HG03280 (cell line): ENCODE results near the gene VWA3B.

Experiments used
- ATAC-seq: cut with Tn5 transposase; IDR thresholded peaks from one replicate; pipeline ENCODE4 v1.9.1; 2021; ENCODE audit warnings: mild to moderate bottlenecking, moderate library complexity; ENCODE audit not compliant: unreplicated experiment

Gene VWA3B

DNA sequence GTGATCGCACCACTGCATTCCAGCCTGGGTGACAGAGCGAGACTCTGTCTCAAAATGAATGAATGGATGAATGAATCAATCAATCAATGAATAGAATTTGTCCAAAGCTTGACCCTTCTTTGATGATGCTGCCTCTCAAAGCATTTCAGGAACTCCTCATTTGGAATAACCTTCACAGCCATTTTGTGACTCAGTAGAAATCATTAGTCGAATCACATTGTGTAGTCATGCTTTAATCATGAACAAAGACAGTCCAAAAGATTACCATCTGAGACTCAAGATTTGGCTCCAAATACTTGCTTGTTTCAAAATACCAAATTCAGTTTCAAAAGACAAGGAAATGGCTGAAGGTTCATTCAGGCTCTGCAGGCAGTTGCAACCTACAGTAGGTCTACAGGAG lies 83.1 kb downstream of the VWA3B start:
- ATAC-seq: no peak

DNA sequence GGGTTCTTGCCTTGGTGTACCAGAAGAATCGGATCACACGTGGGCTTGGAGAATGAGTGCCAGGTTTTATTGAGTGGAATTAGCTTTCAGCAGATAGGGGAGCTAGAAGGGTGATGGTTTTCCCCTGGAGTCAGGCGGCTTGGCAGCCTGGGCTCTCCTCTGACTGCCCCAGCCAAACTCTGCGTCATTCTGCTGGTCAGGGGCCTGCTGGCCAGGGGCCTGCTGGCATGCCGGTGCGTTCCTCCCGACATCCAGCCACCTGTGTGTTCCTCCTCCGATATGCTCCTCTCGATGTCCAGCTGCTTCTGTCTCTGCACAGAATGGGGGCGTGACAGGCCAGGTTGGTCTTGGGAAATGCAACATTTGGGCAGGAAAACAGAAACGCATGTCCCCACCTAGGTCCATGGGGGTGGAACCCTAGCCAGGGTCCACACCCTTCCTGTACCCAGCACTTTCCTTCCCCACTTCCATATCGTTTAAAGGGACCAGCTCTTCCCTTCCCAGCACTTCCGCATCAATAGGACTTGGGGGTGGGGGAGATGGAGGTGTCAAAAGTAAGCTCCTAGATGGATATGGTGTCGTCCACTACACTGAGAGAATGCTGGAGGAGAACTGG lies 85.3 kb downstream of the VWA3B start:
- no peak for ATAC-seq

DNA sequence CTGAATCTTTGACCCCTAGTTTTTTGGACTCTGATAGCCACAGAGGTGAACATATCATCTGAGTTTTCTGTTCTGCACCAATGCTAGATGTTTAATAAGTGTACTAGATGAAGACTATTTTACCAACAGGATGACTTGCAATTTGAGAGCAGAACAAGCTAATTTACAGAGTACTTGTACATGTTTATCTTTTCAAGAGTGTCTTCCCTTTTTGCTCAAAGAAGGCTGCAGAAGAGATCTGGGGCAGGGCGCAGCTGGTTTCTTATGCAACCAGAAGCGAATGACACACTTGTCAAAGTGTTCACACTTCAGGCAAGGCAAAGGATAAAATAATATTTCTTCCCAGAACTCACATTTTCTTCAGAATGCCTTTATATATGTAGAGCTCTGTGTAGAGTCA lies 86.0 kb downstream of the VWA3B start:
- ATAC-seq: no peak

DNA sequence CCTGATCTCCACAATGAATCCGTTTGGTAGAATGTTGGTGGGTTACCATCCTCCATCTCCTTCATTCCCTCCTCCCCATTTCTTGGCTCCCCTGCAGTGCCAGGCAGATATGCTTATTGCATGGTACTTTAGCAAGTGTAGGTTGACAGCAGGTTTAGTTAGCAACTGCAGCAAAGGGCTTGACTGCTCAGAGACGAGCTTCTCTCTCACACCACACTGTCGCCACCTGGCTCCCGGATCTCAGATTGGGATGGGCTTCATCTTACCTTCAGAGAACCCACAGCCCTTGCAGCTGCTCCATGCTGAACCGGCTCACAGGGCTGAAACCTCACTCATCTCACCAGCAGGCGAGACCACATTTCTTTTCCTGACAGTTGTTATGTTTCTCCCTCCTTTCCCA lies 88.8 kb downstream of the VWA3B start:
- ATAC-seq: no peak

DNA sequence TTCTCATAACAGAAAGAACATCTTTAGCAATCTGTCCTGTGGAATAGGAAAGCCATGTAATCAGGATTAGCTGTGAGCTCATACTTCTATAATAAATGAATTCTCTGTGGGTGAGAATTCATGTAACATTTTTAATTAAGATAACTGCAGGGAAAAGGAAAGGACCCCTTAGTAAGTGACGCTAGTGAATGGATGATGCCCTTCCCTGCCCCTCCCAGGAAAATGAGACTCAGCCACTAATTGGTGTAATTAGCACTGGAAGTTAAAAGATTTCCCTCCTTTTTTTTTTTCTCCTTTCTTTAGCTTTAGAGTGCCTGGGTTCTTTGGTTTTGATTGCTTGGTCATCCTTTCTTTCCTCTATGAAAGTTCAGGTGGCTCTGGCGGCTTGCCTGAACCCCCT lies 90.3 kb downstream of the VWA3B start:
- ATAC-seq: no peak

DNA sequence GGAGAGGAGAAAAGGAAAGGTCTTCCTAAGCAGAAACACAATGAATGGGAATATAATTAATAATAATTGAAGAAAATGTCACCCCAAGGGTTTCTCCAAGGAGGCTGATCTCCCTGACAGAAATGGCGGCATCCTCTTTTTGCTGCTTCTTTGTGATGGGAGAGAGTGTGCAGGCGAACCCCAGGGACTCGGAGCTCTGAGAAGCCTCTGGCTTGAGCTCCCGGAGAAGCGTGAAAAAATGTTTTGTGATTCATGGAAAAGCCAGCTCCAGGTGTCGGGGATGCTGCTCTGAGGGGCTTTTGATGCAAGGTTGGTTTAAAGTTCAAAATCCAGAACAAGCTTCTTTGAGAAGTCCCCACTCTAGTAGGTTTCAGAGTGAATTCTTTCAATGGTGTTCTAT lies 91.0 kb downstream of the VWA3B start:
- ATAC-seq: no peak

DNA sequence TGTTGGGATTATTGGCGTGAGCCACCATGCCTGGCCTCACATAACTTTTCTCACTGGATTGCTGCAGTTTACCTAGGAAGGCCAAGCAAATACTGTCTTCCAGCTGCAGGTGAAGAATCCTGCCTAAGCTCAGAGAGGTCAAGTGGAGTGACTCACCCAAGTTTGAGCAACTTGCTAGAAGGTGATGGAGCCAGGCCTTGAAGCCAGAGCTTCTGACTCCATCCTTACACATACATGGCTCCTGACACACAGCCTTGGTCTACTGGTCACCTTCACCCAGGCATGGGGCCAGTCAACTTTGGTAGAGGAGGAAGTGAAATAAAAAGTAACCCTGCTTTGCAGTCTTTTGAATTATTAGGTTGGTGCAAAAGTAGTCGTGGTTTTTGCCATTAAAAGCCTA lies 93.5 kb downstream of the VWA3B start:
- ATAC-seq: no peak

DNA sequence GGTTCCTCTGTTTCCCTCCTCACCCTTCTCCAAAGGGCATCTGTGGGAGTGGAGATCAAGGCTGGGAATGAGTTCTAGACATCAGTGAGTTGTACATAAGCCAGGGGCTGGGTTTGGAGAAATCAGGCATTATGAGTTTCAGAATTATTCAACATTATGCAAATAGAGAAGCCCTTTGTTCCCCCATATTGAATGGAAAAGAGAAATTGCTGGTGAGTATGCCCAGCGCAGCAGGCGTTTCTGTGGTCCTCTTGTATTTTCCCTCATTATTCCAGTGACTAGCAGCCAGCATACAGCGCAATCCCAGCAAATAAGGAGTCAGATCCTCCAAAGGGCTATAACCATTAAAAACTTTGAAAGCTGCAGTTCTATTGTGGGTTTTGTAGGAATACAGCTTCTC lies 94.4 kb downstream of the VWA3B start:
- no peak for ATAC-seq

DNA sequence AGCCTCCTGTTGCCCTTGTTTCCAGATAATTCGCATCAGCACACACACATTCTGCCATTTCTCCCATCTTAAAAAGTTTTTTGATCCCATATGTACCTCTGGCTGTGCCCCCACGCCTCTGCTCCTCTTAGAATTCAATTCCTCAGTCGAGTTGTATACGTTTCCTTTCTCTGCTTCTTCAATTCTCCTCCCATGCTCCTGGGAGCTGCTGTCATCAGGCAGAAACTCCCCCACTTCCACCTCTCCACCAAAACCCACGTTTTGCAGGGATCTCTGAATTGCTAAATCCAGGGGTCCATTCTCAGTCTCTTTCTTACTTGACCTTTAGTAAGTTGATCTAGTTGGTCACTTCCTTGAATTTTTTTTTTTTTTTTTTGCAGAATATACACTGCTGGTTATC lies 98.8 kb downstream of the VWA3B start:
- no peak for ATAC-seq

DNA sequence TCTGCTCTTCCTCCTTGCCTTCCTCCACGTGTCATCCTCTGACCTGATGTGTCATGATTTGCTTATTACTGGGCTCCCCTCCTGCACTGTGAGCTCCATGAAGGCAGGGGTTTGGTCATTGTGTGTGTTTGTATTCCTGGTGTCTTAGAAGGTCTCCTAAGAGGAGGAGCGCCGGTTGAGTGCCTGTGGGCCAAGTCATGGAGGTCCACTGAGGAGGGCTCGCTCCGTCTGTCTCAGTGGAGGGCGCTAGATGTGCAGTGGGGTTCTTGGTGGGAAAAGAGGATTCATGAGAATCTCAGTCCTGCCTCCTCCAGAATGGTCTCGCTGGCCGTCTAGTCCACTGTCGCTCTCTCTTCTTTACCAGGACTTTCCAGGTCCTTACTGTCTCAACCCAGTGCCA lies 100.2 kb downstream of the VWA3B start:
- ATAC-seq: no peak

DNA sequence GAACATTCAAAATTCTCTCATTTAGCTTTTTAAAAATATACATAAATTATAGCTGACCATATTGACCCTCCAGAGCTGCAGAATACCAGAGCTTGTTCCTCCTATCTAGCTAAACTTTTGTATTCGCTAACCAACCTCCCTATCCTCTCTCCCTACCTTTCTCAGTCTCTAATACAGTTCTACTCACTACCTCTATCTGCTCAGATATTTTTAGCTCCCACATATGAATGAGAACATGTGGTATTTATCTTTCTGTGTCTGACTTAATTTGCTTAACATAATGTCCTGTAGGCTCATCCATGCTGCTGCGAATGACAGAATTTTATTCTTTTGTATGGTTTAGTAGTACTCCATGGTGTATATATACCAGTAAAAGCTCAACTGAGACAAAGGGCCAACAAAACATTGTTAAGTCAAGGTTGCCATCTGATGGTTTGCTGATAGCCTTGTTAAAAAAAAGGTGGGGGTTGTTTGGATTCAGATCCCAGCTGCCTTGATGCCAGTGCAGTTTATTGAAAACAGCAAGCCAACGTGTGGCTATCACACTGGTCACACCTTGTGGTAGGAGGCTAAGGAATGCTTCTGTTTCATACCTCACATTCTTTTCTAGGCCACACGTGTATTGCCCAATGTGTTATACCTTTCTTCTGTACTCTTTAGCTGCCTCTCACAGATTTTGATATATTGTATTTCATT lies 101.5 kb downstream of the VWA3B start:
- no peak for ATAC-seq

DNA sequence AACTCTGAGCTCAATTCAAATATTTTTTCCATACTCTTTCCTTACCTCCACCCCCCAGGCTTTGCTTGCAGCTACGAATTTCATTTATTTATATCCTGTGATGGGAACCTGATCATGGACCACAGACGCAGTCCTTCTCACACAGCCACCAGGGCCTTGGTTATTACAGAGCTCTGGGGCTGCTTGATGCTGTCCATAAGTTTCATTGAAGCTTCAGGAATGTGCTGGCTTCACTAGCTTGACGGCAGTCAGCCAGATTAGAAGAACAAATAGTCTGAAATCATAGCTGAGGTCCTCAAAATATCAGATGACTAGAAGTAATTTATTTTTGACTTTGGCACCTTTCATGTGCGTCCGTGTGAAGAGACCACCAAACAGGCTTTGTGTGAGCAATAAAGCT lies 104.9 kb downstream of the VWA3B start:
- no peak for ATAC-seq

DNA sequence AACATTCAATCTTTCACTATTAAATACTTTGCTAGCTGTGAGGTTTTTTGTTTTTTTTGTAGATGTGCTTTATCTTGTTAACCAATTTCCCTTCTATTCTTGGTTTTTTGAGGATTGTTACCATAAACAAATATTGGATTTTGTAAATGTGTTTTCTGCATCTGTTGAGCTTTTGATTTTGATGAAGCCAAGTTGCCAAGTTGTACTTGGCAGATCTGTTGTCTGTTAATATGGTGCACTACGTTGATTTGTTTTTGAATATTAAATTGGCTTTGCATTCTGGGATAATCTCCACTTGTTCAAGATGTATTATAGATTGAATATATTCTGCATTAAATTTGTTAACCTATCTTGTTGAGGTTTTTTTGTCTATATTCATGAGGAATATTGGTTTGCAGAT lies 114.6 kb downstream of the VWA3B start:
- no peak for ATAC-seq

DNA sequence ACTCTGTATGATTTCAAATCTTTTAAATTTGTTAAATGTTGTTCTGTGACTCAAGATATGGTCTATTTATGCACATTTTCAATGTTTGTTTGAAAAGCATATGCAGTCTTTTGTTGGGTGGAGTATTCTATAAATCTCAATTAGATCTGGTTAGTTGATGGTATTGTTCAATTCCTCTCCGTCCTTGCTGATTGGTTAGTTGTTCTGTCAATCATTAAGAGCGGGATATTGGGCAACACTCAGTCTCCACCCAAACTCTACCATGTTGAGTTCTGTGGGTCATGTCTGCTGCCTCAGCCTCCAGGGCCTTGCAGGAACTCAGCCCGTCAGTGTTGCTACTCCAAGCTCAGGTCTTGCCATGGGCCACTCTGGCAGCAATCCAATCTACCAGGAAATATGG lies 118.9 kb downstream of the VWA3B start:
- no peak for ATAC-seq

DNA sequence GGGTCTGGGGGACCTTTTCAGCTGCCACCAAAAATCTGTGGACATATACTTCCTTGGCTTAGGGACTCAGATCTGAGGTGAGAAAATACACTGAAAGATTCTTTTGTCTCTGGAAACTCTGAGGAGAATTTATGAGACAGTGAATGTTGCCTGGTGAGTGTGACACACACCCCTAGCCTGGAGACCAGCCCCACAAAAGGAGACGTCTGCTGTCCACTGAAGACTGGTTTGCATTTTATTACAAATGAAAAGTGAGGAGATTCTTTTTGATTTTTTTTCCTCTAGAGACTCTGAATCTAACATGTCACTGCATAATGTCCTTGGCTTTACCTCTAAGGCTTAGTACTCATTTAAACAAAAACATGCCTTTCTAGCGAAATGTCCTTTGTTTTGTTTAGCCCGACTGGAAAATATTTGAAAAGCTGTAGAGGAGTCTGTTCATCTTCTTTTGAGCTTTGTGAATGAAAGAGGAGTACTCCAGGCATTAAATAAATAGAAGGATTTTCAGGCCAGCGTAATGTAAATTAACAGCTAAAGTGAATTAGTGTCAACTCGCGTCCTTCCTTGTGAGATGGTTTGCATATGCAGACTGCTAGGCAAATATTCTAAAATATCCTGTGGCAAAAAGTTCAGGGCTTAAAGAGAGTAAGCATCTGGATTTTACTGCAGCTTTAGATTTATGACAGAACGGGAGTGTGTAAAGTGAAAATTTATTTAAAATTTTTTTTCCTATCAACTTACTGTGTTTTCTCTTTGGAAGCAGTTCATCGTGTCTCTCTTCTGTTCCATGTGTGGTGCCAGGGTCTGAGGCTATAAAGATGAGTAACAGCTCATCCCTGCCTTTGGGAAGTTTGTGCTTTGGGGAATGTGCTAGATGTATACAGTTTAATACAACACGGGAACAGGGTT lies 125.4 kb downstream of the VWA3B start:
- ATAC-seq: no peak

DNA sequence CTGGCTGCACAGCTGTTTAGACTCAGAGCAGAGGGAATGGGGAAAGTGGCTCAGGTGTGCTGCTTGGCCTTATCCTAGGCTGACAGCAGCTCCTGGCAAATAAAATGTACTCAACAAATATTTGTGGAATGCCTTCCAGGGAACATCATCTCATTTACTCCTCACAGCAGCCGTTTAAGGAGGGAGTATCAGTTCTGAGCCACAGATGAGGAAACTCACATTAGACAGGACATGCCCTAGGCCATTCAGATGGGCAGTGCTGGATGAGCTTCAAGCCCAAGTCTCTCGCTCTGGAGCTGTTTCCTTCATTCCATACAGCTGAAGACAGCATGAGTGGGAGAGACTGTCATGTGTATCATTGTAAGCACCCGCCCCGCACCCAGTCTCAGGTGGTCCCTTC lies 129.6 kb downstream of the VWA3B start:
- ATAC-seq: no peak

DNA sequence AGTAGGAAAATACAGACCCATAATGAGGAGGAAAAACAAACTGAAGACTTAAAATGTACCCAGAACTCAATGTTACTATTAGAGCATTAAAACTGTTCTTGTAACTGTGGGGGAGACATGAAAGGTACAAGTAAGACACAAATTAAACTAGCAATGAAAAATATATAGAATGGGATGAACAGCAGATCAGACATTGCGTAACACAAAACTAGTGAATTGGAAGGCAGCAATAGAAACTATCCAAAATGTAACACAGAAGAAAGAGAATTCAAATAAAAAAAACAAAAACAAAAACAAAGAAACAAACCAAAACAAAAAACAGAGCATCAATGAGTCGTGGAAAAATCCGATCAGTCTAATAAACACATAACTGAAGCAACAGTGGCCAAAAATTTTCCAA lies 132.2 kb downstream of the VWA3B start:
- no peak for ATAC-seq

DNA sequence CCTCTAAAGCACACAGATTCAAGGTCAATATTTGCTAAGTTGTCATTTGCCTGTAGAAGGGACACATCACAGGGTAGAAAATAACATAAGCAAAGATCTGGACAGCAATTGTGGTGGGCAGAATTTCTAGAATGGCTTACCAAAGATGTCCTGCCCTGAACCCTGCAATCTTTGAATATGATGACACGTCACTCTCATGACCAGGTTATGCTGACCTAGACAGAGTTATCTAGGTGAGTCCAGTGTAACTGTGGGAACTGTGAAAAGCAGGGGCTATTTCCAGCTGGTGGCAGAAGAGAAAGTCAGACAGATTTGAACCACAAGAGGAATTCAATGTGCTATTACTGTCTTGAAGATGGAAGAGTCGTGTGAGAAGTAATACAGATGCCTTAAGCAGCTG lies 147.0 kb downstream of the VWA3B start:
- ATAC-seq: no peak

DNA sequence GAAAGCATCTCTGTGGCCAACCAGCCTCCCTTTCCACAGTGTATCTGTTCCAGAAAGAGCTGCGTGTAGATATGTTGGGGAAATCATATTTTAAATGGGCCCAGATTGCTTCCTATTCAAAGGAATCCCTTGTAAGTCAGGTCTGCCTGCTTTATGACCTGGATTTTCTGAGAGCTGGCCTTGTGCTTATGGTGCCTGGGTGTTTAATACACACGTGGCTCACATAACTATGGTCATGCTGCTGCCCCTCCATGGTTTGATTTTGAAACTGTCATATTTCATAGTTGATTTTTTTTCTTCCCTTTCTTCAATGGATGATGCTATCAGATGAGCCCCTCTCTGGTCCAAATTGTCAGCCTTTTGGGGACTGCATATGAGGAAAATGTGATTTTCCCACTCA lies 147.8 kb downstream of the VWA3B start:
- ATAC-seq: no peak

DNA sequence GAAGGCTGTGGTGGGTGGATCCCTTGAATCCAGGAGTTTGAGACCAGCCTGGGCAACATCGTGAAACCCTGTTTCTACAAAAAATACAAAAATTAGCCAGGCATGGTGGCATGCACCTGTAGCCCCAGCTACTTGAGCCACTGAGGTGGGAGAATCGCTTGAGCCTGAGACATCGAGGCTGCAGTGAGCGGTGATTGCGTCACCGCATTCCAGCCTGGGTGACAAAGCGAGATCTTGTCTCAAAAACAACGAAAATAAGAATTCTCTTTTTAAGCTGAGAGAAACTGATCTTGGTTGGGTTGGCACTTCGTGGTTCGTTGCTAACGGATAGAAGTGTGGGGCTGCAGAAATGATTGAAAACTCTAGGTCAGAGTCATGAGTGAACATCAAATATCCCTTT lies 150.0 kb downstream of the VWA3B start:
- ATAC-seq: no peak

DNA sequence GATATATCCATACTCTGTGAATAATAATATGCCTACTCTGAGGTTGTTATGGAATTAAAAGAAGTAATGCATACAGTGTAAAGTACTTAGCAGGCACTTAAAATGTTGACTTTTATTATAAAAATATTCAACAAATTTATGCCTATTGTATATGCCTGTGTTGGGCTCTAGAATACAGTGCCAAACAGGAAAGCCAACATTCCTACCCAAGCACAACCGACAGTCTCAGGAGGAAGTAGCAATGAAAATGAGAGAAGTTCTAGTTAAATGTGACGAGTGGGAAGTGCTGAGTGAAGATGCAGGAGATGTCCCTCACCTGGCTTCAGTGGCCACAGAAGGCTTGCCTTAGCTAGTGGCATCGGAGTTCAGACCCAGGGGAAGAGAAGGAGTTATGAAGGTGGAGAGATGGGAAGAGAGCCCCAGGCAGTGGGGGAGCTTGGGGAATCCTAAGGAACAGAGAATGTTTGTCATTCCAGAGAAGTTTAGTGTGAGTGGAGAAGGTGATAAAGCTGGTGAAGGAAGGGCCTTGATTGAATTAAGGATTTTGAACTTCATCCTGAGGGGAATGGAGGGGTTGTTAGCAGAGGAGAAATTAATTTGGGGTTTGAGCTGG lies 153.9 kb downstream of the VWA3B start:
- ATAC-seq: no peak

DNA sequence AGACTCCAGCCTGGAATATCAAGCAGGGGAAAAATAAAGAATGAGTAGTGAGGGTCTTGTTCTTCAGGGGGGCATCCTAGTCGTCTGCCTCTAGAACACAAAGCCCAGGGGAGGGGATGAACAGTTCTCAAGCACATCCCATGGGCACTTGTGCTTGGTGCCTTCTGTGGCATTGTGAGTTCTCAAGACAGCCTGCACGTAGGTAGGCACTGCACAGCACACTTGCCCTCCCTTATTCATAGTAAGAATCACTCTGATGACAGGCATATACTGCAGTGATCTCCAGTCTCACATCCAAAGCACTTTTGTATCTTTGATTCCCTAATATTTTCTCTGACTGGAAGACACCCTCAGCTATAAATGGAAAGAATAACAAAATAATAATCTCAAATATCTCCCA lies 154.6 kb downstream of the VWA3B start:
- no peak for ATAC-seq
